Measurements from ENCODE around the gene WDR7. TPM values are rescaled to one million over a fixed set of nuclear protein-coding genes. Genes with fewer than 3 reads are reported as not detected.

WDR7 gene
- total RNA-seq, 1 donor from 2014 or later: 21.5 TPM

GRCh38 chr18:56937874-56938430 is 286.8 kb downstream of the WDR7 start:
- no peak for DNase-seq (ENCODE audit: low read depth)

- peak; percentile 19 for DNase-seq (ENCODE audit: low read depth)
Observed at GRCh38 chr18:56945171-56946083, 294.3 kb downstream of the WDR7 start.

GRCh38 chr18:56947236-56947635 is 296.1 kb downstream of the WDR7 start:
- no peak for DNase-seq (ENCODE audit: low read depth)

- no peak for DNase-seq (ENCODE audit: low read depth)
Observed at GRCh38 chr18:56952026-56952425, 300.9 kb downstream of the WDR7 start.

- no peak for DNase-seq (ENCODE audit: low read depth)
Observed at GRCh38 chr18:56953428-56954198, 302.5 kb downstream of the WDR7 start.

GRCh38 chr18:56955490-56955889 is 304.3 kb downstream of the WDR7 start:
- no peak for DNase-seq (ENCODE audit: low read depth)

- no peak for DNase-seq (ENCODE audit: low read depth)
Observed at GRCh38 chr18:56959120-56959519, 308.0 kb downstream of the WDR7 start.

GRCh38 chr18:56962322-56962721 is 311.2 kb downstream of the WDR7 start:
- peak; percentile 28 for DNase-seq (ENCODE audit: low read depth)

- no peak for DNase-seq (ENCODE audit: low read depth)
Observed at GRCh38 chr18:56967035-56967434, 315.9 kb downstream of the WDR7 start.

- DNase-seq (ENCODE audit: low read depth): no peak
Observed at GRCh38 chr18:56973487-56973886, 322.3 kb downstream of the WDR7 start.

- DNase-seq (ENCODE audit: low read depth): no peak
Observed at GRCh38 chr18:56974141-56974540, 323.0 kb downstream of the WDR7 start.

GRCh38 chr18:56975276-56975675 is 324.1 kb downstream of the WDR7 start:
- DNase-seq (ENCODE audit: low read depth): peak; percentile 54

GRCh38 chr18:56977309-56977708 is 326.1 kb downstream of the WDR7 start:
- no peak for DNase-seq (ENCODE audit: low read depth)

GRCh38 chr18:56977771-56978170 is 326.6 kb downstream of the WDR7 start:
- no peak for DNase-seq (ENCODE audit: low read depth)

- DNase-seq (ENCODE audit: low read depth): no peak
Observed at GRCh38 chr18:56980151-56980550, 329.0 kb downstream of the WDR7 start.

GRCh38 chr18:56982766-56983165 is 331.6 kb downstream of the WDR7 start:
- no peak for DNase-seq (ENCODE audit: low read depth)

- DNase-seq (ENCODE audit: low read depth): no peak
Observed at GRCh38 chr18:56983275-56983992, 332.3 kb downstream of the WDR7 start.

- no peak for DNase-seq (ENCODE audit: low read depth)
Observed at GRCh38 chr18:56984731-56985130, 333.6 kb downstream of the WDR7 start.

- DNase-seq (ENCODE audit: low read depth): peak; percentile 58
Observed at GRCh38 chr18:56986829-56987228, 335.7 kb downstream of the WDR7 start.

GRCh38 chr18:56987236-56987635 is 336.1 kb downstream of the WDR7 start:
- DNase-seq (ENCODE audit: low read depth): no peak

GRCh38 chr18:56988022-56988421 is 336.9 kb downstream of the WDR7 start:
- no peak for DNase-seq (ENCODE audit: low read depth)

GRCh38 chr18:56990678-56991077 is 339.5 kb downstream of the WDR7 start:
- DNase-seq (ENCODE audit: low read depth): no peak
